Vagina (tissue), 2 donors: ENCODE data around the gene CENPB.

Experiments used
- POLR2A ChIP-seq, 2 donors: fragments of 450-650 bp; IDR thresholded peaks; one replicate each; pipeline ENCODE4 v1.6.1; 2017; ENCODE audit warnings: antibody characterized with exemption in 2 of 2, mild to moderate bottlenecking in 2 of 2, moderate library complexity in 2 of 2
- TF ChIP-seq, protein P1 (sequence below), 3 experiments: fragments of 450-650 bp in 2 of 3; fragments of 200-600 bp in 1 of 3; sonication (generic) in 1 of 3; IDR thresholded peaks; one replicate each; pipeline ENCODE4 v1.5.1; 2017 to 2019; ENCODE audit warnings: antibody characterized with exemption in 3 of 3, mild to moderate bottlenecking in 2 of 3, moderate library complexity in 2 of 3

GRCh38 chr20:3768342-3769130 lies 18.0 kb downstream of the CENPB start:
- no peak for TF ChIP-seq POLR2A (IDR thresholded peaks at IDR 0.05)
- TF ChIP-seq, protein P1, sequence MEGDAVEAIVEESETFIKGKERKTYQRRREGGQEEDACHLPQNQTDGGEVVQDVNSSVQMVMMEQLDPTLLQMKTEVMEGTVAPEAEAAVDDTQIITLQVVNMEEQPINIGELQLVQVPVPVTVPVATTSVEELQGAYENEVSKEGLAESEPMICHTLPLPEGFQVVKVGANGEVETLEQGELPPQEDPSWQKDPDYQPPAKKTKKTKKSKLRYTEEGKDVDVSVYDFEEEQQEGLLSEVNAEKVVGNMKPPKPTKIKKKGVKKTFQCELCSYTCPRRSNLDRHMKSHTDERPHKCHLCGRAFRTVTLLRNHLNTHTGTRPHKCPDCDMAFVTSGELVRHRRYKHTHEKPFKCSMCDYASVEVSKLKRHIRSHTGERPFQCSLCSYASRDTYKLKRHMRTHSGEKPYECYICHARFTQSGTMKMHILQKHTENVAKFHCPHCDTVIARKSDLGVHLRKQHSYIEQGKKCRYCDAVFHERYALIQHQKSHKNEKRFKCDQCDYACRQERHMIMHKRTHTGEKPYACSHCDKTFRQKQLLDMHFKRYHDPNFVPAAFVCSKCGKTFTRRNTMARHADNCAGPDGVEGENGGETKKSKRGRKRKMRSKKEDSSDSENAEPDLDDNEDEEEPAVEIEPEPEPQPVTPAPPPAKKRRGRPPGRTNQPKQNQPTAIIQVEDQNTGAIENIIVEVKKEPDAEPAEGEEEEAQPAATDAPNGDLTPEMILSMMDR (IDR thresholded peaks at IDR 0.05), result peak in 2 of 3 experiments; percentile 9 to 37
